T-helper 1 cell treated with Interleukin-12 subunit alpha and Interleukin-12 subunit beta and Interleukin-4 antibody, amounts not matched to agents 30 ng/mL and 1 ng/mL, for 36 hours (primary cell): ENCODE measurements around the gene PPP1R26. TPM values are rescaled to one million over a fixed set of nuclear protein-coding genes. Genes with fewer than 3 reads are reported as not detected.
"Not testable (repeated sequence)": the region's sequence is repeated elsewhere in the genome, so short reads cannot be mapped to it uniquely, and the experiment has no call there.

ENCODE experiments used
- intact Hi-C: fragments of 100-400 bp; cut with micrococcal nuclease; formaldehyde crosslinking; loops from one replicate; pipeline ENCODE4 v1.15.1; 2024
- total RNA-seq: library from RNA; stranded (reverse); gene quantifications from 2 replicates; pipeline ENCODE4 v1.2.3, GENCODE V29; 2022

PPP1R26 gene
- total RNA-seq, 1 donor from 2014 or later = 0.07 TPM

DNA sequence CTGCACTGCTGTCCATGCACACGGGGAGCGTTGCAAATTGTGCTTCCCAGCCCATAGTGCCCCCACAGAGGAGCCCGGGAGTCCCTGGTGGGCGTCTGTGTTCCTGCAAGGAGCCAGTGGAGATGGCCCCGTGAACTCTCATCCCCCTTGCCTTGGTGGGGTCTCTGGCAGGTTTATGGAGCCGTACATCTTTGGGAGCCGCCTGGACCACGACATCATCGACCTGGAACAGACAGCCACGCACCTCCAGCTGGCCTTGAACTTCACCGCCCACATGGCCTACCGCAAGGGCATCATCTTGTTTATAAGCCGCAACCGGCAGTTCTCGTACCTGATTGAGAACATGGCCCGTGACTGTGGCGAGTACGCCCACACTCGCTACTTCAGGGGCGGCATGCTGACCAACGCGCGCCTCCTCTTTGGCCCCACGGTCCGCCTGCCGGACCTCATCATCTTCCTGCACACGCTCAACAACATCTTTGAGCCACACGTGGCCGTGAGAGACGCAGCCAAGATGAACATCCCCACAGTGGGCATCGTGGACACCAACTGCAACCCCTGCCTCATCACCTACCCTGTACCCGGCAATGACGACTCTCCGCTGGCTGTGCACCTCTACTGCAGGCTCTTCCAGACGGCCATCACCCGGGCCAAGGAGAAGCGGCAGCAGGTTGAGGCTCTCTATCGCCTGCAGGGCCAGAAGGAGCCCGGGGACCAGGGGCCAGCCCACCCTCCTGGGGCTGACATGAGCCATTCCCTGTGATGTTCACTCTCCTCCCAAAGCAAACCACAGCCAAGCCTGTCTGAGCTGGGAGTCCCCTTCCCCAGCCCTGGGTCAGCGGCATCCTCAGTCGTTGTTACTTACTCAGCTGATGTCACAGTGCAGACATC is 24.0 kb downstream of the PPP1R26 start:
- intact Hi-C loops = loop anchor here (10.0 kb wide), 1 partner anchor 1369 kb away; the partner anchor contains the start of gene WDR5

DNA sequence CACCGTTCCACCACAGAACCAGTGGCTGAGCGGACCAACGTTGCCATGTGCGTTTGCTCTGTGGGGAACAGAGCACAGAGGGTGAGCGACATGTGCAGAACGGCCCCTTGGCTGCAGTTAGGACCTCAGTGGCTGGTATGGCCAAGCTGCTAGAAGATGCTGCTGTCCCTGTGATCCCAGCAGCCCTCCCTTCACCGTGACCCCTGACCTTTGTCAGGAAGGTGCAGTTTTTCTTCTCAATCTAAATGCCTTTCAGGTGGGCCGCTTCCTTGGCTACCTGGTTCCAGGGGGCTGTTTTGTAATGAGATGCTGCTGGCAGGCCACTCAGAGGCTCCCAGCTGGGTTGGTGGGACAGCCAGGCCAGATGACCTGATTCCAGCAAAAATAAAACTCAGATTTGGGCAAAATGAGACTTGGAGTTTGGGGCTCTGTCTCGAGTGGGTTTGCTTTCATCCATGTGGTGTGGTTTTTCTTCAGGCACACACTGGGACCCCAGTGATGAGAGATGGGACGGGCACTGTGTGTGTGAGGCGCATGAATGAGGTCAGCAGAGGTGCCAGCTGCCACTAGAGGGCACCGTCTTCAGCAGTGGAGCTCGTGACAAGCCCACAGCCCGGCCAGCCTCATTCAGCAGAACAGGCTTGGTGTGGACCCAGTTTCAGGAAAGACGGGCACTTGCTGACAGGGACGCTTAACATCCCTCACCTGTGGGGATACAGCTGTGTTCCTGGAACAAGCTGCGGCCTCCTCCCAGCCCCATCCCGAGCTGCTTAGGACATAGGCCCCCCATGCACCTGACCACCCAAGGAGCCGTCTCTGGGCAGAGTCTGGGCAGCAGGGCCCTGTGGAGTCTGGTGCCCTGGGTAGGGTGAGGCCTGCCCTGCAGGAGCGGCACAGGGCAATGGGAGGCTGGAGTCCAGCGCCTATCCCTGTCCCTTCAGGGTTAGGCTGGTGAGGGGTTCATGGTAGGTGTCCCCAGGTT is 25.0 kb downstream of the PPP1R26 start:
- intact Hi-C loops = loop anchor here (10.0 kb wide), 1 partner anchor 1370 kb away; the partner anchor contains the start of gene WDR5

DNA sequence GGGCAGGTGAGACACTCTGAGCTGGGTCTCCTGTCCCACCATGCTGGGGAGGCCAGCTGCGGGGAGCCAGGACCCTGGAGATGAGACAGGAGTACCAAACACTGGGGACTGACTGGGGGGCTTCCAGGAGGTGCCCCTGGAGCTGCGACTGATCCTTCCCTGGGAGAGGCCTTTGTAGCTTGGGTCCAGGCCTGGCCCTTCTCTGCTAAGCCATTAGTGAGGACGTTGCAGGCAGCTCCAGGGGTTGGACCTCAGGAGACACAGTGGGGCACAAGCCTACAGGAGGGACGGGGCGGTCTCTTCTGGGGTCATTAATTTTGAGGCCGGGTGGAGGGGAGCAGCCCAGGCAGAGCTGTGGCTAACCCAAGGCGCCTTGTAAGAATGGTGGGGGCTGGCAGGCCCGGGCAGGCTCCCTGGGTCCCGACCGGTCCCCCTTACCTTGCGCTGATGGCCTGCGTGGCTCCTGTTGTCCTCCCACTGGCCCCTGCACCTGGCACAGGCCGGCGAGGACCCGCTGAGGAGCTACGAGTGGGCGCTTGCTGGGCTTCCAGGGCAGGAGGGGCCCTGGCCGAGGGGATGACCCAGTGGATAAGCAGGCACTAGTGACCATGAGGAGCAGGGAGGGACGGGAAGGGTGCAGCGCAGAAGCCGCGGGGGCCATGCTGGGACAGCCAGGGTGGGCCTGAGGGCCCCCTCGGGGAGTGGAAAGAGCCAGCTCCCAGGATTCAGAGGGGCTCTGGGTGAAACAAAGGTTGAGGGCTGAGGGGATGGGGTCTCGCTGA is 26.0 kb downstream of the PPP1R26 start:
- intact Hi-C loops = loop anchor here (10.0 kb wide), 1 partner anchor 1371 kb away; the partner anchor contains the start of gene WDR5

DNA sequence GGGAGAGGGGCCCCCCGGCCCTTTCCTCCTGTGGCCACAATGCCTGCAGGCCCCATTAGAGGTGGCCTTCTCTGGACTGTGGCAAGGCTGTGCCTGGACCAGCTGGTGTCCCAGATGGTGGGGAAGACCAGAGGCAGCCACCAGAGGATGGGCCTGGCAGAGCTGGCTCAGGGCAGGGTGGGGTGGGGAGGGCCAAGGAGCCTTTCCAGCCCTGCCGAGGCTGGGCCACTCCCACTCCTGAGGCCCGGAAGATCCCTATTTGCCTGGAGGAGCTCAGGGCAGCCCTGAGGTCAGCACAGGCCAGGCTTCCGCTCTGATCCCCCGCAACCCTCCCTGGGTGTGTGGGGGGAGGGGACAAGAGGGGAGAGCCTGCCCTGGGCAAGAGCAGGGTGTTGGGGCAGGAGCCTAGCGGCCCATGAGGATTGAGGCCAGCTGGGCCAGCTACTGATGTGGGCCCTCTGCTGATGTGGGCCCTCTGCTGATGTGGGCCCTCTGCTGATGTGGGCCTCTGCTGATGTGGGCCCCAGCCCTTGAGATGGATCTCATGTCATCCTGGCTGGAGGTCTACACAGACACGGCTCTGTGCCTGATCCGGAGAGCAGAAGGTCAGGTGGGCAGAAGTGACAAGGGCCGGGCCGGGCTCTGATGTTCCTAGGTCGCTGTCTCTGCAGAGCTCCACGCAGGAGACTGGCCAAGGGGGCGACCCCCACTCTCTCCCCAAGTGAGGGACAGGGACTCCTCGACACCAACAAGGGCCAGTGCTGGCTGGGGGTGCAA is 26.9 kb downstream of the PPP1R26 start:
- intact Hi-C loops = loop anchor here (10.0 kb wide), 1 partner anchor 1372 kb away; the partner anchor contains the start of gene WDR5

DNA sequence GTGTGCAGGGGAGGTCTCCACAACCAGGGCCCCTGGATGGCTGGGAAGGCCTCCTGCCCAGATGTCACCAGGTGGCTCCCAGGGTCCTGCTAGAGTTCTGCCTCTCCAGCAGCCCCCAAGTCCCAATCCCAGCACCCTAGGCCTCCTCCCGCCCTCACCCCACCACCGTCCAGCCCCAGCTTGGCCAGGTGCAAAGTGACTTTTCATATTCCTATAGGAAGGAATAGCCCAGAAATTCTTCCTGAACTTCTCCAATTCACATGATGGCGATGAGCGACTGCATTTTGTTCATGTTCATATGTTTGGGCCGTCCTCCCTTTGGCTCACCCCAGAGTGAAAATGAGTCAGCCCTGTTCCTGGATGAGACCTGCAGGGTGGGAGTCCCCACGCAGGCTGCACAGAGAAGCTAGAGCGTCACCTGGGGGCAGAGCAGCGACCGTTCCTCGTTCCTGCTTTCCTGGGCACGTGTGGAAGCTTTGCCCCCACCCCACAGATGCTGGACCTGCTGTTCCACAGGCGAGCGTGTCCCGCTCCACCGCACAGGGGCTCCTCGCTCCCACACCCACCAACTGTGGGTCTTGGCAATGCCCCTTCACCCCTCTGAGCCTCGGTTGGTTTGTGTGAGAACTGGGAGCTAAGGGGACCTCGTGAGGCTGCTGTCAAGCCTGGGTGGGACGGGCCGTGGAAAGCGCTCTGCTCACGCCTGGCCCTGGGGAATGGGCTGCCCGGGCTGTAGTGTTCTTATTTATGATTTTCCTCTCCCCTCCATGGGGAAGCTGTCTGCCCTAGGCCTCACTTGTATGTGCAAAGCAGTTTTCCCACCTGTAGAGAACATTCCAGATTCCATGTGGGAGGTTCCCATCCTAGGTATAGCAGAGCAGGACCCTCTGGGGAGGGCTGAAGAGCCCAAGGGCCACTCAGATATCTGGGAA is 27.8 kb downstream of the PPP1R26 start:
- intact Hi-C loops = loop anchor here (10.0 kb wide), 1 partner anchor 1373 kb away; the partner anchor contains the start of gene WDR5

DNA sequence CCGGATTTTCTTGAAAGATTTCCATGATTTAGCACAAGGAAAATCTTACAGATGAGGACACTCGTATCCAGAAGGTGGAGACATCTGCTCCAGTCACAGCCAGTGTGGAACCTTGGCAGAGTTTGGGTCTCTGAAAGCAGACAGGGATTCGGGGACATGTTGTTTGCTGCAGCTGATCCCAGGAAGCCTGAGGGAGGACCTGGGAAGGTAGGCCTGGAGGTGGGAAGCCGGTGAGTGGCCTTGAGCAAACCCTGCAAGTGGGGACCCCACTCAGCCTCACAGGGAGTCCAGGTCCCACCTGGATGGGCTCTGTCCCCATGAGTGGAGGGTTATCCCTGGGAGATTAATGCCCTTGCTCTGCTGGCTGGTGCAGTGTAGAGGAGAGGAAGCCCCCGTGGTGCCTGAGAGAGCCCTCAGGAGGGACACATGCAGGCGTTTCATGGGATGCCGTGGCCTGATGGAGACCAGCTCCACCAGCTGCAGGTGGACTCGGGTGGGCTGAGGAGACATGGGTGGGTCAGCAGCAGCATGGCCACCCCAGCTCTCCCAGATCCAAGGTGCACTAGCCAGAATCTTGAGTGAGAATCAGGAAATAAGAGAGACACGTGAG is 28.7 kb downstream of the PPP1R26 start:
- intact Hi-C loops = loop anchor here (10.0 kb wide), 1 partner anchor 1374 kb away; the partner anchor contains the start of gene WDR5

DNA sequence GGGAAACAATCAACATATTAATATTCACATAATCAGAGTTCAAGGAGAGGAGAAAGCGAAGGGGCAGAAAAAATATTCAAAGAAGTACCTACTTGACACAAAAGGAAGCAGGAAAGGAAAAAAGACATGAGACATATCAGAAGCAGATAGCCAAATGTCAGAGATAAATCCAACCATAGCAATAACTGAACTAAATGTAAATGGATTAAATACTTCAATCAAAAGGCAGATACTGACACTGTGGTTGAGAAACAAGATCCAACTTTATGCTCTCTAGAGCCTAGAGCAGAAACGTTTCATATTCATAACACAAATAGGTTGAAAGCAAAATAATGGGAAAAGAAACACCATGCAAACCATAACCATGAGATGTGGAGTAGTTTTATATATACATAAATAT is 29.9 kb downstream of the PPP1R26 start:
- intact Hi-C loops = loop anchor here (10.0 kb wide), 1 partner anchor 1375 kb away; the partner anchor contains the start of gene WDR5

DNA sequence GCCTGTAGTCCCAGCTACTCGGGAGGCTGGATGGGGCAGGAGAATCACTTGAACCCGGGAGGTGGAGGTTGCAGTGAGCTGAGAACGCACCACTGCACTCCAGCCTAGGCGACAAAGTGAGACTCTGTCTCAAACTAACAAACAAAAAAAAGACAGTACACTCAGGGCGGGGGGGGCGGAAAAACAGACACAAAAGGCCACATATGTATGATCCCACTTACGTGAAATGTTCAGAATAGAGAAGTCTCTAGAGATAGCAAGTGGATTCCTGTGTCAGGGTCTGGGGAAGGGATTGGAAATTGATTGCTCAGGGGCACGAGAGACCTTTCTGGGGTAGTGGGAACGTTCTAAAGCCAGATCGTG is 32.6 kb downstream of the PPP1R26 start:
- intact Hi-C loops = no loop called here

DNA sequence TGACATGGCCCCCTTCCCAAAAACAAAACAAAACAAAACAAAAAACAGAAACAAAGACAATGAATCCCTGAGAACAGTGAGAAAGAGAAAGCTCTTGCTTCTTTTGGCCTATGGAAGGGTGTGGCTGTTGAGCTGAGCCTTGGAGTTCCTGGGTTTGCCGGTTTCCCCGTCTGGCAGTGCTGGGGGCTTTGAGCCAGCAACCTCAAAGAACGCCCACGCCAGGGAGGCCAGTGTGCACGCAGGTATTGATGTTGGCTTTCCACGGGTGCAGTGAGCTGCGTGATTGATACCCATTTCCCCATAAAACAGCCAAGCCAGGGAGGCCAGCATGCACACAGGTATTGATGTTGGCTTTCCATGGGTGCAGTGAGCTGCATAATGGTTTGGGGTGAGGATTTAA is 33.3 kb downstream of the PPP1R26 start:
- intact Hi-C loops = no loop called here

DNA sequence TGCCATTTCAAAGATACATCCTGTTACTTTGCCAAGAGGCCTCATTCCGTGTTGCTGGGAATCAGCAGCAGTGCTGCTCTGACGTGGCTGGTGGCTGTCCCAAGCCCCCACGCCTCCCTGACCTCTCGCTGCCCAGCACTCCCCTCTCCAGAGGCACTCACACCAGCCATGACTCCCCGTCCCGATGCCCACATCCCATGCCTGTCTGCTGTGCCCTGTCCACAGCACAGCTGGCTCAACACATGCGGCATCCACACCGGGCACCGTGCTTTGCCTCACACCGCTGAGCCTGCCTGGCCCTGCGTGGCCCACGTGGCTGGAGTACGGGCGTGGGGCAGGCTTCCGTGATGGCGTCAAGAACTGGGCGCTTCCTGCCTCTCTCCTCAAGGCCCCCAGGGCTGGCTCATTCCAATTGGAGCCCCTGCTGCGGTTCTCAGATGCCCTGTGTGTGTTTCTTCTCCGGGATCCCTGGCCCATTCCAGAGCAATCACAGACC is 33.8 kb downstream of the PPP1R26 start:
- intact Hi-C loops = no loop called here

DNA sequence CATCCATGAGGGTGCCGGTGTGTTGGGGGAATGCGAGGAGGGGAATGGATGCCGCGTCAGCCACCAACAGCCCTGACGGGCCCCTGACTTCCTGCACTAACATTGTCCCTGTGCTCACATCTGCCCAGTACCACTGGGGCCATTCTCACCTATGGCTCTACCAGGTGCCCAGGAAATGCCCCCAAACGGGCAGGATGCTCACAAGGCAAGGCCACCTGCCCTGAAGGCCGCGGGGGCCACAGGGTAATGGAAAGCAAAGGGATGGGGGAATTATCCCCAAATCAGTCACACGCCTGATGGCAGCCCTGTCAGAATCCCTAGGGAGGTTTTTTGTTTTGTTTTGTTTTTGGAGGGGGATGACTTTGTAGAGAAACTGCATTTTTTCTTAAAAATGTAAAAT is 34.3 kb downstream of the PPP1R26 start:
- intact Hi-C loops = not testable (repeated sequence)

DNA sequence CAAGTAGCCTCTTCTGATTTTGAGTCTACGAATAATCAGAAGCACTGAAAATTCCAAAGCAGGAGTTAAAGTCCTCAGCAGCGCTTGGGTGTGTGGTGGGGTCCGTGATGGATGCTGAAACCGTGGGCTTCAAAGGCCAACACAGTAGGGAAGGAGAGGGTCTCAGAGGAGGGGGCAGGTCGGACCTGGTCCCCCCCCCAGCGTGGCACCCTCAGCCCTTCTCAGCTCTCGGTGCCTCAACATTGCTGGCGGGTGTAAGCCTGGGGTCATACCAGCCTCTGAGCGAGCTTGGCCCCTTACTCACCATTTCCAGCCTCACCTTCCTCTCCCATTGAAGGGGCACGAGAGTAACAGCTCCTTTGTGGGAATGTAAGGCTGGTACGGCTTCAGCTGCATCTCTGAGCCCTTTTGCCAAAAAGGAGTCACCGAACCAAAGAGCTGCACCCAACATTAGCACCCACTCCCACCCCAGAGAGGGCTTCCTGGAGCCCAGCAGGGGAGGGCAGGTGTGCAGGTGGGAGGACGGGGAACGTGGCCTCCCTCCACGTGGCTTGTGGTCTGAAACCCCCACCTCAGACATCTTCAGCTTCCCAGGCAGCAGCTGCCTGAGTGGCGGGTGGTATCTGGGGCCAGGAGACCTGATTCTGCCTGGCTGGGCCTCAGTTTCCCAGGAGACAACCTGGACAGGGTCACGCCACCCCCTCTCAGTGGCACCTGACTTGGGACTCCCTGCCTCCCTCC is 34.9 kb downstream of the PPP1R26 start:
- intact Hi-C loops = no loop called here

DNA sequence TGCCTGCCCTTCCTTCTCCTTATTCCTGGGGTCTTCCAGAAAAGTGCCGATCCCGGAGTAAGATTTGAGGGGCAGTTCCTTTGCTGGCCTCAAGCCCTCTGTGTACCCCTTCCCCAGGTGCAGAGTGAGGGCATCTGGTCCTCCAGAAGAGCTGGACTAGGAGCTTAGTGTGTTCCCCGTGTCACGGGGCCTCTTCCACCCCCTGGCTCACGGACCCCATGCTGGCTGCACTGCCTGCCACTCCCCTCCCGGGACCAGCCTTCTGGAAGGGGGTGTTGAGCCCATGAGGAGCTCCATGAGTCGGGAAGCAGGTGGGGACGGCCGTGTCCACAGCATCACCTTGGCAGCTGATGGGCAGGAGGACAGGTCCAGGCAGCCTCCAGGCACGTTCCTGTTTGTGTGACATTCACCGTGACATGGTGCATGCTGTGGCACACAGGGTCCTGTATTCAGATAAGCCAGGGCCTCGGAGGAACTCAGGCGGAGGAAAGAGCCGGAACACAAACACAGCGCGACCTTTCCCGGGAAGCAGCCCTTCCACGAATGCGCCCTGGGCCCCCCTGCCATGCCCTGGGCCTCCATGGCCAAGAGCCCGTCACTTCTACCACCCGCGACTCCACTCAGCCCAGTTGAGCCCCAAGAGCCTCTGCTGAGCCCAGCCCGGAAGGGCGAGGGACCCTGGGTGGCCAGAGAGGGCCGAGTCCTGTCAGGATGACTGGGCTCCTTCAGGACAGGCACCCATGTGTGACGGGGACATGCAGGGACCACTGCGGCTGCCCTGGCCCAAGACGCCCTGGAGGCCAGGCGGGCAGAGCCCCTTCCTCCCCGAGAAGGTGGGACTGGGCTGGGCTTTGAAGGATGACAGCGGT is 35.7 kb downstream of the PPP1R26 start:
- intact Hi-C loops = no loop called here

DNA sequence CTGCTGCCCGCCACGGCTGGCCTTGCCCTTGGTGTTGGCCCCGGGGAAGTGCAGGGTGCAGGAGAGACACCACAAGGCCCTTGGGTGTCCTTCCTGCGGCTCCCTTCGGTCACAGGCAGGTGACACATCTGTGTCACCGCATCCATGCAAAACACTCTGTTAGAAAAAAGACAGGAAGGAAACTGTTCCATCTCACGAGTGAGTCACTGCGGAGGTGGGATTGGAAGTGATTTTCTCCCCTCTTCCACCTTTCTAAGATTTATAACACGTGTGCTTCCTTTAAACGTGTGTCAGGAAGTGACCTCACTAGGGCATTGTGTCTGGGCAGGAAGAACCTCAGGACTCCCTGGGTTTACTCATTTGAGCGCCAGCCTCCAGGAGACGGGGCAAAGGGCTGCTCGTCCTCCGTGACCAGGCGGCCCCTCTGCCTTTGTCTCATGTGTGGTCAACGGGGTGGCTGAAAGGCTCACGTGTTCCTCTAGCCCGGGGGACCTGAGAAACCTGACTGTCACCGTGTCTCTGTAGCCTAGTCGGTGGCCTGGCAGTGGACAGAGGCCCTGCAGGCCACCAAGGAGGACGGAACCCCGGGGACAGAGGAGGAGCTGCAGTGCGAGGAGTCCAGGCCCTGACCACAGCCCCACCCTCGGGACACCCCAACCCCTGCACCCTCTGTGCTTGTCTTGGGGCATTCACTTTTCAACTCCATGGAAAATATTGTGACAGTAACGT is 36.7 kb downstream of the PPP1R26 start:
- intact Hi-C loops = no loop called here

DNA sequence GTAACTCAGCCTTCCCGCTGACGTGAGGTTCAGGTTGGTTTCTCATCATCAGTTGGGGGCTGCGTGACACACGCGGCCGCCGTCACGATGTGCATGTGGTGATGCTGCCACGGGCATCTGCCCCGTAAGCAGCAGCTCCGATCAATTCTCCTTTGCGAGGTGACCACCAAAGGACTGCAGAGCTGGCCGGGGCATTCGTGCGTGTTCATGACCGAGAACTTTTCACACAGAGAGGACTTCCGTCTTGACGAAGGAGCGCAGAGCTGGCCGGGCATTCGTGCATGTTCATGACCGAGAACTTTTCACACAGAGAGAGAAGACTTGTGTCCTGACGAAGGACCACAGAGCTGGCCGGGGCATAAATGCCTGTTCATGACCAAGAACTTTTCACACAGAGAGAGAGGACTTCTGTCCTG is 37.8 kb downstream of the PPP1R26 start:
- intact Hi-C loops = no loop called here
